K562 (cell line): ENCODE data around the gene PTPN7. TPM values are rescaled to one million over a fixed set of nuclear protein-coding genes. Genes with fewer than 3 reads are reported as not detected.
A peak's percentile ranks its signal among the peaks of the same experiment; 100 is the strongest.

Experiments
- ARID4B ChIP-seq: sonication (generic); formaldehyde crosslinking; IDR thresholded peaks from 2 replicates; pipeline ENCODE4 v1.8.0; 2022; ENCODE audit warnings: mild to moderate bottlenecking, missing genetic modification reagents
- ARNT ChIP-seq, 2 experiments: fragments of 450-650 bp; IDR thresholded peaks; 2 replicates each; pipeline ENCODE4 v1.6.1; 2016; ENCODE audit warnings: mild to moderate bottlenecking in 1 of 2
- CREB5 ChIP-seq: fragments of 250-450 bp; sonication (Bioruptor Pico); IDR thresholded peaks from 2 replicates; pipeline ENCODE4 v1.5.0; 2020; ENCODE audit warnings: mild to moderate bottlenecking
- GATAD2A ChIP-seq: fragments of 450-650 bp; IDR thresholded peaks from 2 replicates; pipeline ENCODE4 v1.6.1; 2017
- IFI16 ChIP-seq: fragments of 250-450 bp; sonication (Bioruptor Pico); IDR thresholded peaks from 2 replicates; pipeline ENCODE4 v2.1.2; 2022; ENCODE audit warnings: mild to moderate bottlenecking, inconsistent platforms
- MTA3 ChIP-seq: fragments of 450-650 bp; formaldehyde crosslinking; IDR thresholded peaks from 2 replicates; pipeline ENCODE4 v1.6.1; 2017; ENCODE audit warnings: mild to moderate bottlenecking, borderline replicate concordance
- PBX2 ChIP-seq, 2 experiments: IDR thresholded peaks in 1 of 2; conservative IDR thresholded peaks in 1 of 2; 2 replicates each; pipeline ENCODE4 v1.6.1; 2016; ENCODE audit warnings: low read depth in 2 of 2, mild to moderate bottlenecking in 1 of 2, missing compliant biosample characterization in 1 of 2, missing genetic modification characterization in 1 of 2, moderate library complexity in 1 of 2
- SMARCE1 ChIP-seq: fragments of 450-650 bp; IDR thresholded peaks from 2 replicates; pipeline ENCODE4 v1.7.1; 2016; ENCODE audit warnings: mild to moderate bottlenecking
- TBP ChIP-seq: optimal IDR thresholded peaks from 2 replicates; pipeline ENCODE3; 2011; ENCODE audit warnings: low read depth, low read length, improper control_type of control experiment
- TRIM25 ChIP-seq: fragments of 450-650 bp; IDR thresholded peaks from 2 replicates; pipeline ENCODE4 v1.7.0; 2016; ENCODE audit warnings: borderline replicate concordance
- ZBTB9 ChIP-seq: fragments of 450-650 bp; formaldehyde crosslinking; IDR thresholded peaks from 2 replicates; pipeline ENCODE4 v1.4.0; 2020; ENCODE audit warnings: mild to moderate bottlenecking, moderate library complexity
- polyA plus RNA-seq, 8 experiments: library from polyadenylated mRNA; depleted of rRNA in 4 of 8; stranded (reverse) in 5 of 8; unstranded in 3 of 8; fragments of >200 nt; fragmentation: Nextera tagmentation in 2 of 8; fragmentation: Illumina TruSeq in 1 of 8; extraction: Ambion mirVana in 2 of 8; extraction: Trizol in 1 of 8; gene quantifications; 2 replicates each; pipeline versions ENCODE4 v1.2.1 to v1.2.3, GENCODE V29; 2011 to 2014; ENCODE audit warnings: inconsistent platforms in 1 of 8, missing spikeins in 1 of 8
- total RNA-seq, 7 experiments: library from RNA; depleted of rRNA in 6 of 7; stranded (reverse); fragments of >200 nt in 6 of 7; fragmentation: Illumina TruSeq in 2 of 7; extraction: Trizol in 2 of 7; gene quantifications; 2 replicates each; pipeline versions ENCODE4 v1.2.1 to v1.2.3, GENCODE V29; 2011 to 2021; ENCODE audit warnings: low replicate concordance in 1 of 7

PTPN7 gene
- total and polyA plus RNA-seq, 9 of the 15 experiments (the other 6 are each of a cell fraction or from before 2014, with no cell fraction given), result 18.7 to 144 (median 120) TPM

DNA sequence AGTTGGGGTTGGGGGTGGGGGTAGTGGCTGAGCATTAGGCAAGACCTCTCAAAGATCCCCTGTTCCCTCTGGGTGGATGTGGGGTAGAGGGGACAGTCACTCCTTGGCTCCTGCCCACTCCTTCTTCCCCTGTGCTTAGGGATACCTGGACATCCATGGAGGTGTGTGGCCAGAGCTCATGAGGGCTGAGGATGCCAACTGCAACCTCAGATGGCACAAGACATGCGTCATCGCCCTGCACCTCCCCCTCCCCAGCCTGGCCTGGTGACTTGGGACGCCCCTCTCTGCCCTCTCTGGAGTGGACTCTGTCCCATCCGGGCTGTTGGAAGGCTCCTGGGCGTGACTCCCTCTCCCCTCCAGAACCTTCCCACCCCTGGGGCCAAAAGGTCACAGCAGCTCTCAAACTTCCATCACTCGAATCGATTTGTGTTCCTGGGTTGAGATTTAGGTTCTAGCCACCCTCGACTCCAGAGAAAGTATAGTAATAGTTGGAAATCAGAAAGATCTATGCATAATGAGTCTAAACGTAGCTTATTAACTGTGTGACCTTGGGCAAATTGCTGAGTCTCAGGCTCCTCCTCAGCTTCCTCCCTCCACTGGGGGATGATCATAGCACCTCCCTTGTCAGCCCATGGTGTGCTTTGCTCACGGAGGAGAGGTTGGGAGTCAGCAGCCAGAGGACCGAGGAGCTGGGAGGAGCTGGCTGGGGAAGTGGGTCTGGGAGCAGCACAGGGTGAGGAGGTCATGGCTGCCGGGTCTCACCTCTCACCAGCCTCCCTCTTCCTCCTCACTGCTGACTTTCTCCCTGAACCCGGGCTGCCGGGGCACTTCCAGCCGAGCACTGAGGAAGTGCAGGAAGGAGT lies 2.2 kb upstream of the PTPN7 start (continued):
- TF ChIP-seq ARNT (IDR thresholded peaks at IDR 0.05) (peak in 1 of 2 experiments; percentile 59; a peak in 1 of 4 replicates), GATAD2A (no peak; the same call in 1 of the 2 replicates), TBP (peak; percentile 4), IFI16 (no peak), MTA3 (peak; percentile 61; the same call in 1 of the 2 replicates), ARID4B (CRISPR knock-in tag) (peak; percentile 67; the same call in 1 of the 2 replicates), ZBTB9 (CRISPR knock-in tag) (peak; percentile 77; the same call in 1 of the 2 replicates), PBX2 (CRISPR knock-in tag; IDR thresholded peaks at IDR 0.05; ENCODE audit: low read depth) (no peak), PBX2 (tag; conservative IDR thresholded peaks at IDR 0.05; ENCODE audit: low read depth) (0 out of 2 replicates have a peak, but pooled peaks have one; percentile 13), CREB5 (CRISPR knock-in tag) (0 out of 2 replicates have a peak, but pooled peaks have one; percentile 68), TRIM25 (no peak), SMARCE1 (0 out of 2 replicates have a peak, but pooled peaks have one; percentile 9)
